HCT116 (cell line): ENCODE measurements around the gene CPHXL2.

ENCODE experiments used
- CEBPB ChIP-seq: IDR thresholded peaks from 2 replicates; pipeline ENCODE4 v1.6.1; 2012; ENCODE audit warnings: low read depth
- EZH2 ChIP-seq: fragments of 200-600 bp; sonication (generic); IDR thresholded peaks from 2 replicates; pipeline ENCODE4 v1.6.1; 2017; ENCODE audit warnings: antibody characterized with exemption, mixed run types
- POLR2AphosphoS5 ChIP-seq: IDR thresholded peaks from 2 replicates; pipeline ENCODE4 v1.6.1; 2011; ENCODE audit warnings: mild to moderate bottlenecking, low read depth, low read length, moderate library complexity

DNA sequence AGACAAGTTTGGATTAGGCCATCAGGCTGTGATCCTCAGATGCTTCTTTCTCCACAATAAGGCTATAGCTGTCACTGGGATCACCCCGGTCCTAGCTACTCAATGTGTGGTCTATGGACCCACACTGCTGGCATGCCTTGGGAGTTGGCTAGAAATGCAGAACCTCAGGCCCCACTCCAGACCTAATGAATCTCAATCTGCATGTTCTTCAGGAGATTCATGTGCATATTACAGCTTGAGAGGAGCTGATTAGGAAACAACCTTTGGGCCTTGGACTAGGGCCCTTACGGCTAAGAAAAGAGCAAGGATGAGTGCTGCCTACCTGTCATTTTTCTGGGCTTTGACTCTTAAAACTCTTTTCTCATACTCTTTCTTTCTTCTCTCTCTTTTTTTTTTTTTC is 61.2 kb downstream of the CPHXL2 start:
- TF ChIP-seq POLR2AphosphoS5 (no peak), EZH2 (no peak), CEBPB (no peak)
